Nucleus accumbens (tissue), 56 donors: ENCODE data around the gene IFNA1.
"Not testable (repeated sequence)": the region's sequence is repeated elsewhere in the genome, so short reads cannot be mapped to it uniquely, and the experiment has no call there.

Experiments
- DNase-seq, 56 donors: peaks; one replicate each; lab custom pipeline; 2025; lab: John Stamatoyannopoulos, UW

Gene IFNA1

GRCh38 chr9:21440139-21440538 lies at the start of gene IFNA1:
Gene IFNA1 (plus strand): TSS chr9:21440439. CDS start chr9:21440508, 69 bp downstream.
- no peak for DNase-seq

GRCh38 chr9:21392270-21392669 lies 48.0 kb upstream of the IFNA1 start:
- DNase-seq: no peak

GRCh38 chr9:21395778-21396717 lies 44.2 kb upstream of the IFNA1 start:
- peak in 48 of 56 donors; percentile 11 to 81 (median 44) for DNase-seq

DNA sequence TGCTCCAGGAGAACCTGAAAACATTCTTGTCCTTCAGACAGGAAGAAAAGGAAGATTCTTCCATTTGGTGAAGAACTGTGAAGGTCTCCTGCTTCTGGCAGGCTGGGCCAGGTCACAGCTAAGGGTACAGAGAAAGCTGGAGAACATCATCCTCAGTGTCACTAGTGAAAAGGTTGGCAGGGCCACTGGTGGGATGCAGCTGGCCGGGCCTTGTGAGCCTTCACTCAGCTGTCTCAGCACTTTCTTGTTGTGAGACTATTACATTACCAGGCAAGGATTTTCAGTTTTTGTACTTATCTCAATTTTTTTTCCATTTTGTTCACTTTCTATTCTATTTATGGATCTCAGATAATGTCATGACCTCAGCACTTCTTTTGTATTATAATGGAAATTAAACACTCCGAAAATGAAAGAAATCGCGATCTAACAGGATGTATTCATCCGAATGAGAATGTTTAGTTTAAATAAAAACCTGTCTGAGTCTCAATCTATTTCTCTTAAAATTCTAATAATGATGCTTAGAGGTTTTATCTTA lies 41.2 kb upstream of the IFNA1 start:
- DNase-seq: no peak

DNA sequence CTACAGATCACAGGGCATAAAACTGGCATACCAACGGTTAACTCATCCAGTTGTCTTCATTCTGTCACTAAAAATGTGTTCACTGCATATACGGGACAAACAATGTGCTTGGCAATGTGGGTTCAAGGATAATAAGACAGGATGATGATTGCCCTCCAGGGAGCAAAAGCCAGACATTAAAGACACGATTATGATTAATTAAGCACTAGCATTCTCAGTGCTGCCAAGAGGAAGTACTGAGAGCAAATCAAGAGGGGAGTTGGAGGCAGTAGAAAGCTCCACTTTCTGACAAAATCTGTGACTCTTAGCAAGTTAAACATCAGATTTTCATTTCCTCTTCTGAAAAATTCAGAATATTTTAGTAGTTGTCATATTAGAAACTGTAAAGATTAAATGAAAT lies 40.3 kb upstream of the IFNA1 start:
- no peak for DNase-seq

DNA sequence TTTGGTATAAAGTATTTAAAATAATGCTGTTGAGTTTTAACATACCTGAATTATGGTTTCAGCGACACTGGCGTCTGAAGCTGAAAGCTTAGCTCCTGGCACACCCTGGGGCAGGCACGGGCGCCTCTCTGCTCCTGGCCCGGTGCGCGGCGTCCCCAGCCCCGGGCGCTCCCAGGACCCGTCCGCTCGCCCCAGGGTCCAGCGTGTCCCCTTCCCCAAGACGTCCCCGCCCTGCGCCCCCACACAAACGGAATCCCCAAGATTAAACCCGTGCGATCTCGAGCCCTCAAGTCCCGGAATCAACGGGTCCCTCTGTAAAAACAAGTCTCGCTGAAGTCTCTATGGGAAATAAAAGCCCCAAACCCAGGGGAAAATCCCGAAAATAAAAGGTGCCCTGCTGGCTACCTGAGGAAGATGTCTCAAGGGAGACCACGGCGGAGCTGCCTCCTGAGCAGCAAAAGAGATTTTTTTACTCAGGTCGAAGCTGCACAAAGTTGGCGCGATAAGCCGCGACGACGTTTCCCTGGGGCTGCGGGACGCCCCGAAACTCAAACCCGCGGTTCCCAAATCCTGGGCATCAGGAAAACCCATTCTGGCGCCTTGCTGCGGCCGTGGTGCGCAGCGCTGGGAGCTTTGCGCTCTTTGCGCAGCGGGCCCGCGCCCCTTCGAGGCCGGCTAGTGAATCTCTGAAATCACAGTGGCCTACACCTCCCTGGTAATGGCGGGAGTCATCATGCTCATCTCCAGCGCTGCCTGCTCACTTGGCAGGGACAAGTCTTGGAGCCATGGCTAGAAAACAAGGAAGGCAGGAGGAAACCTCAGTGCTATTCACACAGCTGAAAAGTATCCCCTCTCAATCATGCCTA lies 37.6 kb upstream of the IFNA1 start:
- peak in 33 of 56 donors; percentile 1 to 64 (median 30) for DNase-seq

- no peak for DNase-seq
These were observed 36.1 kb upstream of the IFNA1 start for GRCh38 chr9:21404146-21404545.

GRCh38 chr9:21408817-21409216 lies 31.4 kb upstream of the IFNA1 start, which contains the start of gene IFNA8:
Gene IFNA8 (plus strand): TSS chr9:21409117. CDS start chr9:21409177, 60 bp downstream.
- no peak for DNase-seq

- no peak for DNase-seq
These were observed 28.1 kb upstream of the IFNA1 start for GRCh38 chr9:21412107-21412506.

GRCh38 chr9:21413151-21413550 lies 27.1 kb upstream of the IFNA1 start:
- no peak for DNase-seq

DNA sequence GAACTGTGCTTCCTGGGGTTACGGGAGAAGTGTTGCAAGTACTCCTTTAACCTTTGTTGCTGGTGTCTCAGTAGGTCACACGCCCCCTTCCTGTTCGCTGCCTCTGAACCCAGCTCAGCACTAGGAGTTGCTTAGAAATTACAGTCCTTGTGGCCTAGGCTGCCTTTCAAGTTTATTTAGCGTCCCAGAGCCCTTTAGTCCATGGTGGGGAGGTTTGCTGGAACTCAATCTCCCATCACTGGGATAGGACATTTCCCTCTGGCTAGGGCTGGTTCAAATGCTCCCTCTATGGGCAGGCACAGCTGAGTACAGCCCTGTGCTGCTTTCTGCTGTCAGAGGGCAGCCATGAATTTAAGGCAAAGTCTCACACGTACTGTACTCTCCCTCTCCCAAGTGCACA lies 26.6 kb upstream of the IFNA1 start:
- peak in 16 of 56 donors; percentile 2 to 32 (median 16) for DNase-seq

DNA sequence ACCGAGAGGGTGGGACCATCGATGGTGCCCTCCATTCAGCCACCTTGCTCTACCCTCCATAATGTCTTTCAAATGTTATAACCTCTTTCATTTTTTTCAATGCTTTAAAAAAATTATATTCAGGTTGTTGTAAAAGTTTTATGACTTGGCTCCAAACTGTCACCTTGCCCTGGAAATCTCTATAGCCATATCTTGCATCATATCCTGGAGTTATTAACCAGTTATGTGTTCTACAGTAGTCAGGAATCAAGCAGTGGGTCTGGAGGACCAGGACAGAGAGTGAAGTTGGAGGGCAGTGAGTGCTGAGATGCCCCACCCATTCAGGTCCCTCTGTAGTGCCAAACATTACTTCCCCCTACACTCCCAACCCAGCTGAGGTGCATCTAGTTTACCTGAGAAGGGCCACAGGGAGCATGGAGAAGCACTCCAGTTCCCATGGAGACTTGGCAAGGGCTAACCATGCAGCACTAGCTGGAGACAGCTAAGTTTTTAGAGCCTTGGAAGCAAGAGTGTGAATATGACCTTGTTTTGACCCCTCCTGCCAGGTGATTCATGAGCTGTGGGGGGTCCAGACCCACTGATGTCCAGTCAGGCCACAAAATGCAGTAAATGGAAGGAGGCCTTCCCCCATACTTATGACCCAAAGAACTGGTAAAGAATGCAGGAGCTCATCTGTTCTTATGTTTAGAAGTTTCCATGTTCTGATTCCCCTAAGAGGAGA lies 25.9 kb upstream of the IFNA1 start:
- DNase-seq: no peak

DNA sequence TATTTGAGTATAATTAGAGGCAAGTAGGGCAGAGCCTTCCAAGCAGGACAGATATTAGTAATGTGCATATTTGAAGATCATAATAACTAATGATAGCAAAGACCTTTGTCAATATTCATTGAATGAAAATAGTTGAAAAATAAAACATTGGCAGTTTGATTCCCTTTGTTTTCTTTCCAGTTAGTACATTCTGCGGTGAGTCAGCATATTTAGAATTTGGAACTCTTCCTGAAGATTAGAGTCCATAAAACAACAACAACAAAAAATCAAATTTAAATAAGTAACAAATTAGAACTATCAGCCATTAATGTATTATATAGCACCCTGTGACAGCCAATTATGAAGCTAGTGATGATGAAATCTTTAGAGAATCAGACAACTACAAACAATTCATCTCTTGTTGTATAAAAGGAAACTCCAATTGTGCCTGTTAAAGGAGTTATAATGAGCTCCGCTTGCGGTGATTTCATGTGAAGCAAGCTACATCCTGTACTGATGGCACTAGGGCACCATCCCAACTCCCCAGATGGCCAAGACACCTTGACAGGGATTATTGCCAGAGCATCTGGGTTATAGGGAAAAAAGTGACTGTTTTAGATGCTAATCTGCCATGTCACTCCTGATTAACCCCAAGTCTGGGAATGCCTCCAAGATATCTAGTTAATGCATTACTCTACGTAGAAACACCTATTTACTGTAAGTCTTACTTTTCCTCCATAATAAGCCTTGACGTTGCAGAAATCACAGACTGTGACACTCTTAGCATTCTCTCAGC lies 24.6 kb upstream of the IFNA1 start:
- DNase-seq: no peak

DNA sequence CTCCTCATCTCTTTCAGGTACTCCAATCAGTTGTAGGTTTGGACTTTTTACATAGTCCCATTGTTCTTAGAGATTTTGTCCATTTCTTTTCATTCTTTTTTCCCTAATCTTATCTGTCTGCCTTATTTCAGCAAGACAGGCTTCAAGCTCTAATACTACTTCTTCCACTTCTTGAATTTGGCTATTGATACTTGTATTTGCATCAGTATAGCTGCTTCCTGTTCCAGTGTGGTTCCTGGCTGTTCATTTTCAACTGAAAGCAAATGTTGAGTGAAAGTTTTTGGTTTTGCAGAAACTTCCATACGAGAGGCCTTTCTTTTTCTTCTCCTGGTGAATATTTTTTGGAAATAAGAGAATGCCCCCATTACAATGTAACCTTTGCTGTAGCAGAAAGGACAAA lies 12.0 kb upstream of the IFNA1 start:
- no peak for DNase-seq

- no peak for DNase-seq
These were observed 11.0 kb upstream of the IFNA1 start for GRCh38 chr9:21429191-21429590.

GRCh38 chr9:21432672-21433425 lies 7.4 kb upstream of the IFNA1 start:
- no peak for DNase-seq

- peak in 30 of 56 donors; percentile 3 to 77 (median 22) for DNase-seq
These were observed 5.8 kb upstream of the IFNA1 start for GRCh38 chr9:21434202-21435014.

DNA sequence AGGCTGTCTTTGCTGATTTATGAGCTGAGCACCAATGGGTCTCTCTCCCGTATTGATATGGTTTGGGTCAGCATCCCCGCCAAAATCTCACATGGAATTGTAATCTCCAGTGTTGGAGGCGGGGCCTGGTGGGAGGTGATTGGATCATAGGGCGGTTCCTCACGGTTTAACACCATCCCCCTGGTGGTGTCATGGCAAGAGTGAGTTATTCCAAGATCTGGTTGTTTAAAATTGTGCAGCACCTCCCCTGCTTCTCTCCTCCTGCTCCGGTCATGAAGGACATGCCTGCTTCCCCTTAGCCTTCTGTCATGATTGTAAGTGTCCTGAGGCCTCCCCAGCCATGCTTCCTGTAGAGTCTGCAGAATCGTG lies 5.2 kb upstream of the IFNA1 start:
- not testable (repeated sequence) for DNase-seq
